LNCAP (cell line): ENCODE data around the gene FAM83D.

ENCODE experiments used
- CTCF ChIP-seq: fragments of 450-650 bp; IDR thresholded peaks from 2 replicates; pipeline ENCODE4 v1.5.1; 2017; ENCODE audit warnings: mild to moderate bottlenecking

FAM83D gene

GRCh38 chr20:38920411-38920810 lies 5.8 kb upstream of the FAM83D start:
- no peak for TF ChIP-seq CTCF

- no peak for TF ChIP-seq CTCF
These were observed 5.4 kb upstream of the FAM83D start for GRCh38 chr20:38920851-38921250.

- no peak for TF ChIP-seq CTCF
These were observed 1.5 kb upstream of the FAM83D start for GRCh38 chr20:38924718-38925117.

- TF ChIP-seq CTCF: no peak
These were observed 858 bp downstream of the FAM83D start for GRCh38 chr20:38926934-38927616.

- TF ChIP-seq CTCF: no peak
These were observed 1.8 kb downstream of the FAM83D start for GRCh38 chr20:38927902-38928578.

GRCh38 chr20:38930242-38930569 lies 4.0 kb downstream of the FAM83D start:
- TF ChIP-seq CTCF: no peak

- TF ChIP-seq CTCF: no peak
These were observed 5.8 kb downstream of the FAM83D start for GRCh38 chr20:38931984-38932383.
